Measurements from ENCODE around the gene CARF.
"Not testable (repeated sequence)": the region's sequence is repeated elsewhere in the genome, so short reads cannot be mapped to it uniquely, and the experiment has no call there.

The CARF gene

GRCh38 chr2:202941771-202942170 is 29.7 kb downstream of the CARF start:
- peak; percentile 48 for DNase-seq

GRCh38 chr2:202944408-202944807 is 32.3 kb downstream of the CARF start:
- peak; percentile 38 for DNase-seq

GRCh38 chr2:202944816-202945215 is 32.7 kb downstream of the CARF start:
- DNase-seq = no peak

- no peak for DNase-seq
Measured at GRCh38 chr2:202945497-202945896, 33.4 kb downstream of the CARF start.

- not testable (repeated sequence) for DNase-seq
Measured at GRCh38 chr2:202949333-202949732, 37.3 kb downstream of the CARF start.

- no peak for DNase-seq
Measured at GRCh38 chr2:202950592-202950991, 38.5 kb downstream of the CARF start.

GRCh38 chr2:202960524-202960923 is 48.4 kb downstream of the CARF start:
- DNase-seq = no peak

GRCh38 chr2:202963712-202964111 is 51.6 kb downstream of the CARF start:
- no peak for DNase-seq

- DNase-seq = peak; percentile 48
Measured at GRCh38 chr2:202965810-202966460, 53.9 kb downstream of the CARF start.

- DNase-seq = not testable (repeated sequence)
Measured at GRCh38 chr2:202969404-202969803, 57.3 kb downstream of the CARF start.

GRCh38 chr2:202976809-202977208 is 64.7 kb downstream of the CARF start:
- DNase-seq = no peak

- DNase-seq = no peak
Measured at GRCh38 chr2:202982779-202983491, 70.9 kb downstream of the CARF start.

GRCh38 chr2:202989749-202990148 is 77.7 kb downstream of the CARF start:
- no peak for DNase-seq

GRCh38 chr2:202990501-202990900 is 78.4 kb downstream of the CARF start:
- no peak for DNase-seq

- DNase-seq = not testable (repeated sequence)
Measured at GRCh38 chr2:202997113-202997512, 85.0 kb downstream of the CARF start.

GRCh38 chr2:203002054-203002821 is 90.2 kb downstream of the CARF start:
- DNase-seq = no peak

- DNase-seq = no peak
Measured at GRCh38 chr2:203003716-203004115, 91.6 kb downstream of the CARF start.

- DNase-seq = peak; percentile 99
Measured at GRCh38 chr2:203014456-203015199, 102.6 kb downstream of the CARF start, which contains the start of gene NBEAL1. Gene NBEAL1, plus strand, starts transcription at chr2:203014875. Its CDS starts 1,510 bp downstream, at chr2:203016385.

GRCh38 chr2:203016716-203017115 is 104.6 kb downstream of the CARF start:
- DNase-seq = no peak

GRCh38 chr2:203018181-203018580 is 106.1 kb downstream of the CARF start:
- no peak for DNase-seq

GRCh38 chr2:203019142-203019541 is 107.1 kb downstream of the CARF start:
- DNase-seq = no peak

GRCh38 chr2:203021991-203022390 is 109.9 kb downstream of the CARF start:
- DNase-seq = no peak

GRCh38 chr2:203022751-203023150 is 110.7 kb downstream of the CARF start:
- DNase-seq = peak; percentile 33
